Activated CD4-positive, alpha-beta memory T cell treated with anti-CD3 and anti-CD28 coated beads, Interleukin-2, amount 10 ng/mL, durations not matched to agents 7 days and 5 days (primary cell): Measurements from ENCODE around the gene LAPTM5. TPM values are rescaled to one million over a fixed set of nuclear protein-coding genes. Genes with fewer than 3 reads are reported as not detected.

Experiments
- CTCF ChIA-PET: fragments of 350-600 bp; sonication (Branson Sonifier 250); formaldehyde crosslinking; loops from one replicate; lab custom pipeline; 2021; ENCODE audit warnings: antibody characterized with exemption, inconsistent platforms; lab: Charles Lee
- POLR2A ChIA-PET: fragments of 350-600 bp; sonication (Branson Sonifier 250); formaldehyde crosslinking; loops from one replicate; lab custom pipeline; 2021; ENCODE audit warnings: antibody characterized with exemption; lab: Charles Lee
- DNase-seq: peaks from one replicate; pipeline ENCODE4 v3.0.0-alpha.2; 2020
- H3K27ac Mint-ChIP-seq: one replicate; pipeline ENCODE4 v1.8.0; 2021; ENCODE audit warnings: mild to moderate bottlenecking, mixed read lengths
- H3K27me3 Mint-ChIP-seq: one replicate; pipeline ENCODE4 v1.8.0; 2021; ENCODE audit warnings: mixed read lengths
- H3K36me3 Mint-ChIP-seq: one replicate; pipeline ENCODE4 v1.8.0; 2021; ENCODE audit warnings: low read depth, mixed read lengths
- H3K4me1 Mint-ChIP-seq: one replicate; pipeline ENCODE4 v1.8.0; 2021; ENCODE audit warnings: mixed read lengths
- H3K4me3 Mint-ChIP-seq: one replicate; pipeline ENCODE4 v1.8.0; 2021; ENCODE audit warnings: mild to moderate bottlenecking, mixed read lengths
- H3K9me3 Mint-ChIP-seq: one replicate; pipeline ENCODE4 v1.8.0; 2021; ENCODE audit warnings: mixed read lengths
- total RNA-seq, 2 experiments: library from RNA; stranded (reverse); gene quantifications; one replicate each; pipeline ENCODE4 v1.2.3, GENCODE V29; 2021

Gene LAPTM5
- total RNA-seq, 2 experiments from 2014 or later, result 481 to 482 TPM

DNA sequence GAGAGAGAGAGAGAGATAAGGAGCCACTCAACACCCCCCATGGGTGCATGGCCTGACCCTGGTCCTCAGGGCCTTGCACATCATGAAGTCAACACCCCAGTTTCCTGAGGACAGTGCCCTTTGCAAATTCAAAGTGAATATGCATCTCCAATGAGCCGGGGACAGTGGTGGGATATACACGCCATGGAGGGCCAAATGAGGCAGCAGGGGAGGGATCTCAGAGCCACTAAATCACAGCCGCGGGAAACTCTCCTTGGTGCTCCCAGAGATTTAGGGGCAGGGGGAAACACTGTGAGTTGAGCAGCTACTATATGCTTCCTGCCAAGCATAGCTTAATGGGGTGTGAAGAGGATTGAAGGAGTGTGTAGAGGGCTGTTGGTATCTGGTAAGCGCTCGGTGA lies 69.7 kb downstream of the LAPTM5 start:
- CTCF ChIA-PET, result no interaction called here
- peaks cover 43% of the 10 kb centered on the region for H3K27me3 Mint-ChIP-seq

DNA sequence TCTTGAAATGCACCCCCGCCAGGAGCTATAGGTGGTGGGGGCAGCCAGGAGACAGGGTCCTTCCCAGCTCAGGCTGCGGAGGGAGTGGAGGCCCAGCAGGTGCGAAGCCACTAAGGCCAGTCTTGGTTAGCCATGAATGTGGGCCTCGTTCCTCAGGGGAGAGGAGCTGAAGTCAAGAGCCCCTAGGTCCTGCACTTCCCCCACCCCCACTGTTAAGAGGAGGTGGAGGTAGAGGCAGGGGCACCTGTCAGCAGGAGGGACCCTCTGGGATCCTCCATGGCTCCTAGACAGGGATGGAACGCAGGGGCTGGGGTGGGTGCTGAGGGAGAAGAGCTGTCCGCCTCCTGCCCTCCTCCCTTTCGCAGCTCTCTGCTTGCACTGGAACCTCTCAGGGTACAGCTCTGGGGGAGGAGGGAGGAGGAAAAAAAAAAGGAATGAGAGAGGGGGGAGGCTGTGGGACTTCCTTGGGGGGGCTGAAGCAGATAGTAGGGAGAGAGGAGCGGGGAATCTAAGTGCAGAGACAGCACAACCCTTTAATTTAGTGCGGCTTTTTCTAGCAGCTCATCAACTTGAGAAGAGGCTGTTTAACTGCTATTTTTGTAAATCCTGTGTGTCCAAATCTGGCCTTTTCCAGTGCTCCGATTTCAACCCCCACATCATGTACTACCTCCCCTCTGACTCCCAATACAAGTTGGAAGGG lies 71.2 kb downstream of the LAPTM5 start:
- H3K27ac Mint-ChIP-seq, result no peak overlapping the region
- H3K27me3 Mint-ChIP-seq, result peaks cover 54% of the 10 kb centered on the region
- H3K9me3 Mint-ChIP-seq, result no peaks in the 10 kb centered on the region
- CTCF ChIA-PET, result no interaction called here
- no peaks in the 10 kb centered on the region for H3K4me1 Mint-ChIP-seq
- DNase-seq, result no peak
- no peak overlapping the region for H3K4me3 Mint-ChIP-seq
- no peaks in the 10 kb centered on the region for H3K36me3 Mint-ChIP-seq
- POLR2A ChIA-PET, result no interaction called here

More for the DNA sequence above, 69.7 kb downstream of the LAPTM5 start:
- Mint-ChIP-seq H3K36me3 (no peaks in the 10 kb centered on the region), H3K4me1 (no peaks in the 10 kb centered on the region), H3K4me3 (no peak overlapping the region), H3K9me3 (no peaks in the 10 kb centered on the region), H3K27ac (no peak overlapping the region)
- POLR2A ChIA-PET, result no interaction called here
- DNase-seq, result no peak

DNA sequence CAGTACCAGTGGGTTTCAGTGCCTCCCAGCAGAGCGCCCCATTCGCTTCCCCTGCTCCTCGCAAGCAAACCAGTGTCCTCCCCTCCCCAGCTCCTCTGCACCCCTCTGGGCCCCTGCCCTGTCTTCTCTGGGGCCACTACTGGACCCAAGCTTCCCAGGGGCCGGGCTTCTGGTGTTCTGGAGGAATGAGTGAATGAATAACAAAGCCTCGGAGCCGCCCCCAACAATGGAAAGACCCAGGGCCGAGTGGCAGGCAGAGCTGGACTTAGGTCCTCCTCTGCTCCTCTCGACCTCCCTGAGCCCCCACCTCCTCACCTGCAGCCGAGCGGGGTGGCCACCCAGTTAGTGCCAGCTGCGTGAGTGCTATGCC lies 71.8 kb downstream of the LAPTM5 start:
- POLR2A ChIA-PET, result no interaction called here
- no peaks in the 10 kb centered on the region for H3K4me1 Mint-ChIP-seq
- peaks cover 54% of the 10 kb centered on the region for H3K27me3 Mint-ChIP-seq

DNA sequence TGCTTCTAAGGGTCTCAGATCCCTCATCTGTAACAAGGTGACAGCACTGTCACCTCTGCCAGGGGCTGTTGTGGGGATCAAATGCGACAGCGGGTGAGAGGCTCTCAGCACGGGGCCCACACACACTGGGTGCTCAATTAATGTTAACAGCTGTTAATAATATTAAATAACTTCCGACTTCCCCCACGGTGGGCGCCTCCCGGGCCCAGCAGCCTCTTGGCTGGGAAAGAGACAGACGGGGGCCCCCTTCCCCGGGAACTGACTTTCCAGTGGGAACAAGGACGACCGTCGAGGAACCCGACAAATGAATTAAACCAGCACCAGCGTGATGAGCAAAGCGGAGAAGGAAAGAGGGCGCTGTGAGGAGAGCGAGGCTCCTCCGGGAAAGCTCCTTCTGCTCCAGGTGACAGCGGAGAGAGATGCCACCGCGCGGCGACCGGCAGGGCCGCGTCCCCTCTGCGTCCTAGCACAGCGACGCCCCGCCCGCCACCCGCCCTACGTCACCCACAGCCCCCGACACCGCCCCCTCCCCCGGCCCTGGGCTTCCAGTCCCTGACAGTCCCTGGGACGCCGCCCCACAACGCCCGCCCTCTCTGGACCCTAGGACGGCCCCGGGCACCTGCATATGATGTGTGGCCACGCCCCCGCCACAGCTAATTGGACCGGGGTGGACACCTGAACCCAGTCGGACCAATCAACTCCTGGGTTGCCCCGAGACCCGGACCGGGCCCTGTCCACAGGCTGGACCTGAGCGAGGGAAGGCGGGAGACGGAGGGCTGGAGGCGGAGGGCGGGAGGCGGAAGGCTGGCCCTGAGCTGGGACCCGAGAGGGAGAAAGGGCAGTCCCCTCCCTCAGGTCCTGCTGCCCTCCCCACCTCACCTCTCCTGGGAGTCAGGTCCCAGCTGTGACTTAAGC lies 72.4 kb downstream of the LAPTM5 start:
- H3K27me3 Mint-ChIP-seq, result peaks cover 54% of the 10 kb centered on the region
- POLR2A ChIA-PET, result no interaction called here
- no peaks in the 10 kb centered on the region for H3K4me1 Mint-ChIP-seq
- DNase-seq, result no peak
- CTCF ChIA-PET, result no interaction called here
- no peaks in the 10 kb centered on the region for H3K9me3 Mint-ChIP-seq
- H3K27ac Mint-ChIP-seq, result no peak overlapping the region
- no peaks in the 10 kb centered on the region for H3K36me3 Mint-ChIP-seq
- no peak overlapping the region for H3K4me3 Mint-ChIP-seq

More for the DNA sequence above, 71.8 kb downstream of the LAPTM5 start:
- Mint-ChIP-seq H3K36me3 (no peaks in the 10 kb centered on the region), H3K9me3 (no peaks in the 10 kb centered on the region), H3K27ac (no peak overlapping the region), H3K4me3 (no peak overlapping the region)
- CTCF ChIA-PET, result no interaction called here
- DNase-seq, result no peak

DNA sequence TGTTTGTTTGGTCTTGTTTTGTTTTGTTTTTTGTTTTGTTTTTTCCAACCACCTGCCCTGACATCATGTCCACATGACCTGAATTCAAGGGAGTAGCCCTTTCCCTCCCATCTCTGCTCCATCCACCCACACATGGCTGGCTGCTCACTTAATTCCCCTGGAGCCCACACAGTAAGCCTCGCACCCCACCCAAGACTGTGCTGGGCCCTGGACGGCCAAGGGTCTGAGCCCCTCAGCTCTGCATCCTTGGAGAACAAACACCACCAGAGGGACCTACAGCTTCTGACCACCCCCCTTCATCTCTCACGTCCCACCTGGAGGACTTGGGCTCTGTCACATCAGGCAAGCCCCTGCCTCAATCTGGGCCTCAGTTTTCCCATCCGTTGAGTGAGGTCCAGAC lies 73.3 kb downstream of the LAPTM5 start:
- Mint-ChIP-seq H3K27me3 (peaks cover 54% of the 10 kb centered on the region), H3K9me3 (no peaks in the 10 kb centered on the region), H3K4me1 (no peaks in the 10 kb centered on the region), H3K36me3 (no peaks in the 10 kb centered on the region), H3K4me3 (no peak overlapping the region), H3K27ac (no peak overlapping the region)
- ChIA-PET CTCF (no interaction called here), POLR2A (no interaction called here)
- DNase-seq, result no peak

DNA sequence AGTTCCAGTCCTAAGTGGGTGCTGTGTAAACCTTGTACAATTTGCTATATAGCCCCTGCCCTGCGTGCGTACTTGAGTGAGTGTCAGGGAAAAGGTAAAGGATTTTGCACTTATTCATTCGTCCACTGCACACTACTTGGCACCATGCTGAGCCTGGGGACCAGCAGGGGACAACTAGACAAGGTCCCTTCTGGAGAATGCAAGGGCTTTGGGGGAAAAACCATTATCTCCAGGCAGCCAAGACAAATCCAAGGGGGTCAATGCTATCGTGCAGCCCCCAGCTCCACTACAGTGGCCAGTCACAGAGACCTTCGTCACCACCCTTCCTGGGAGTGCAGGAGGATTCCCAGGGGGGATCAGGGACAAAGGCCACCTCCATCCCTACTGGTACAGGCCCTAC lies 73.9 kb downstream of the LAPTM5 start:
- ChIA-PET POLR2A (no interaction called here), CTCF (no interaction called here)
- H3K4me1 Mint-ChIP-seq, result no peaks in the 10 kb centered on the region
- no peaks in the 10 kb centered on the region for H3K36me3 Mint-ChIP-seq
- H3K4me3 Mint-ChIP-seq, result no peak overlapping the region
- peaks cover 54% of the 10 kb centered on the region for H3K27me3 Mint-ChIP-seq
- H3K27ac Mint-ChIP-seq, result no peak overlapping the region
- DNase-seq, result no peak
- H3K9me3 Mint-ChIP-seq, result no peaks in the 10 kb centered on the region

Other genes with a start within 250 kb of the LAPTM5 start
- gene MATN1, start 34.2 kb downstream of the LAPTM5 start, total RNA-seq, result not detected
- not detected for gene SDC3, start 151.0 kb upstream of the LAPTM5 start, total RNA-seq